OCI-LY3 (cell line): Measurements from ENCODE around the gene ZC3H7B.

ENCODE experiments used
- H2AFZ ChIP-seq: fragments of 200-600, 300-600 bp; shearing (Covaris generic); 2 replicates; pipeline ENCODE4 v1.6.0; 2014; ENCODE audit warnings: antibody characterized with exemption, low read depth, low read length
- H3K27ac ChIP-seq: fragments of 200-600, 300-600 bp; sonication (generic); 2 replicates; pipeline ENCODE4 v1.5.1; 2014; ENCODE audit warnings: mild to moderate bottlenecking, low read length, moderate library complexity, mixed read lengths
- H3K27me3 ChIP-seq: fragments of 200-600, 300-600 bp; sonication (generic); 2 replicates; pipeline ENCODE4 v1.6.1; 2014; ENCODE audit warnings: low read depth, low read length, mixed read lengths
- H3K36me3 ChIP-seq: fragments of 200-600, 300-600 bp; sonication (generic); replicated peaks from 2 replicates; pipeline ENCODE3; 2014; ENCODE audit warnings: low read depth, low read length, mixed read lengths
- H3K4me1 ChIP-seq: fragments of 300-600, 200-600 bp; sonication (generic); 2 replicates; pipeline ENCODE4 v1.6.1; 2014; ENCODE audit warnings: low read length, mixed read lengths
- H3K4me2 ChIP-seq: fragments of 200-600, 300-600 bp; sonication (generic); 2 replicates; pipeline ENCODE4 v1.6.1; 2014; ENCODE audit warnings: low read length, mixed read lengths
- H3K4me3 ChIP-seq: fragments of 300-600, 200-600 bp; sonication (generic); 2 replicates; pipeline ENCODE4 v1.5.1; 2014; ENCODE audit warnings: antibody characterized with exemption, mild to moderate bottlenecking, low read length, moderate library complexity
- H3K79me2 ChIP-seq: fragments of 300-600, 200-600 bp; shearing (Covaris generic); 2 replicates; pipeline ENCODE4 v1.6.1; 2014; ENCODE audit warnings: mild to moderate bottlenecking, low read length, mixed read lengths
- H3K9ac ChIP-seq: fragments of 300-600, 200-600 bp; shearing (Covaris generic); 2 replicates; pipeline ENCODE4 v1.6.0; 2014; ENCODE audit warnings: mild to moderate bottlenecking, low read length, moderate library complexity
- H3K9me3 ChIP-seq: fragments of 200-600, 300-600 bp; shearing (Covaris generic); 2 replicates; pipeline ENCODE4 v1.6.1; 2014; ENCODE audit warnings: low read length, mixed read lengths; ENCODE audit not compliant: insufficient read depth
- H4K20me1 ChIP-seq: fragments of 200-600, 300-600 bp; sonication (generic); 2 replicates; pipeline ENCODE4 v1.6.1; 2016; ENCODE audit warnings: low read length, mixed read lengths; ENCODE audit not compliant: insufficient read depth
- CTCF ChIP-seq: fragments of 200-600, 300-600 bp; sonication (generic); IDR thresholded peaks from 2 replicates; pipeline ENCODE4 v1.5.1; 2014; ENCODE audit warnings: antibody characterized with exemption, low read length, low read depth
- EZH2phosphoT487 ChIP-seq: fragments of 200-600 bp; shearing (Covaris generic); IDR thresholded peaks from 2 replicates; pipeline ENCODE4 v1.6.1; 2018; ENCODE audit warnings: antibody characterized with exemption, mixed run types, low read depth

ZC3H7B gene

GRCh38 chr22:41364233-41364632 lies 62.9 kb downstream of the ZC3H7B start:
- Histone ChIP-seq H3K9me3 (no peaks in the 10 kb centered on the region), H3K4me3 (no peak overlapping the region), H2AFZ (no peak overlapping the region), H3K4me2 (no peak overlapping the region), H3K4me1 (no peaks in the 10 kb centered on the region), H3K27ac (no peak overlapping the region), H3K9ac (no peak overlapping the region), H3K79me2 (no peaks in the 10 kb centered on the region), H3K36me3 (peaks cover 12% of the 10 kb centered on the region), H4K20me1 (no peaks in the 10 kb centered on the region), H3K27me3 (0 out of 2 replicates have a peak, but pooled peaks cover 4% of the 10 kb centered on the region)
- TF ChIP-seq EZH2phosphoT487 (no peak), CTCF (no peak)

GRCh38 chr22:41364955-41365354 lies 63.6 kb downstream of the ZC3H7B start:
- Histone ChIP-seq H3K9ac (no peak overlapping the region), H3K4me3 (no peak overlapping the region), H3K4me1 (no peaks in the 10 kb centered on the region), H3K36me3 (peaks cover 9% of the 10 kb centered on the region), H3K79me2 (no peaks in the 10 kb centered on the region), H3K27me3 (0 out of 2 replicates have a peak, but pooled peaks cover 7% of the 10 kb centered on the region), H3K27ac (no peak overlapping the region), H4K20me1 (no peaks in the 10 kb centered on the region), H2AFZ (no peak overlapping the region), H3K4me2 (no peak overlapping the region), H3K9me3 (no peaks in the 10 kb centered on the region)
- TF ChIP-seq EZH2phosphoT487 (no peak), CTCF (no peak)

GRCh38 chr22:41365425-41365824 lies 64.1 kb downstream of the ZC3H7B start:
- TF ChIP-seq EZH2phosphoT487 (no peak), CTCF (no peak)
- 0 out of 2 replicates have a peak, but pooled peaks cover 7% of the 10 kb centered on the region for H3K27me3 ChIP-seq
- H3K9me3 ChIP-seq: no peaks in the 10 kb centered on the region
- no peak overlapping the region for H3K9ac ChIP-seq
- H3K4me2 ChIP-seq: no peak overlapping the region
- H4K20me1 ChIP-seq: no peaks in the 10 kb centered on the region
- no peak overlapping the region for H3K27ac ChIP-seq
- H2AFZ ChIP-seq: no peak overlapping the region
- H3K36me3 ChIP-seq: peaks cover 5% of the 10 kb centered on the region
- no peaks in the 10 kb centered on the region for H3K79me2 ChIP-seq
- no peaks in the 10 kb centered on the region for H3K4me1 ChIP-seq
- H3K4me3 ChIP-seq: no peak overlapping the region

- 0 out of 2 replicates have a peak, but pooled peaks cover 7% of the 10 kb centered on the region for H3K27me3 ChIP-seq
- no peaks in the 10 kb centered on the region for H3K4me1 ChIP-seq
- H3K4me3 ChIP-seq: no peak overlapping the region
- no peak overlapping the region for H3K9ac ChIP-seq
- H2AFZ ChIP-seq: no peak overlapping the region
- no peaks in the 10 kb centered on the region for H4K20me1 ChIP-seq
- peaks cover 3% of the 10 kb centered on the region for H3K36me3 ChIP-seq
- no peak overlapping the region for H3K4me2 ChIP-seq
- H3K9me3 ChIP-seq: no peaks in the 10 kb centered on the region
- TF ChIP-seq CTCF: no peak
- no peak for TF ChIP-seq EZH2phosphoT487
- H3K79me2 ChIP-seq: no peaks in the 10 kb centered on the region
- H3K27ac ChIP-seq: no peak overlapping the region
Measured at GRCh38 chr22:41366323-41367029, 65.2 kb downstream of the ZC3H7B start.
